GM06990 (cell line): ENCODE measurements around the gene DIP2B.
"Not testable (repeated sequence)": the region's sequence is repeated elsewhere in the genome, so short reads cannot be mapped to it uniquely, and the experiment has no call there.

Experiments used
- DNase-seq: peaks from one replicate; pipeline ENCODE4 v3.0.0-alpha.2; 2011; ENCODE audit not compliant: insufficient read length; ENCODE audit errors: extremely low read depth
- H3K27me3 ChIP-seq: replicated peaks from 2 replicates; pipeline ENCODE4 v1.6.0; 2011; ENCODE audit warnings: low read length; ENCODE audit not compliant: control insufficient read depth, insufficient read depth
- H3K36me3 ChIP-seq: 2 replicates; pipeline ENCODE4 v1.5.1; 2011; ENCODE audit warnings: low read length; ENCODE audit not compliant: control insufficient read depth, insufficient read depth
- H3K4me3 ChIP-seq: replicated peaks from 2 replicates; pipeline ENCODE4 v1.5.1; 2011; ENCODE audit warnings: low read depth, mild to moderate bottlenecking, control low read depth, low read length
- CTCF ChIP-seq: IDR thresholded peaks from 2 replicates; pipeline ENCODE4 v1.5.1; 2011; ENCODE audit warnings: low read length, control low read depth, mild to moderate bottlenecking, inconsistent platforms; ENCODE audit not compliant: insufficient read depth, poor library complexity, severe bottlenecking

DIP2B gene

GRCh38 chr12:50666023-50666422 lies 161.2 kb downstream of the DIP2B start:
- no peak for DNase-seq
- Histone ChIP-seq H3K4me3 (no peak overlapping the region), H3K36me3 (no peaks in the 10 kb centered on the region), H3K27me3 (no peaks in the 10 kb centered on the region)
- TF ChIP-seq CTCF = no peak

- no peaks in the 10 kb centered on the region for H3K27me3 ChIP-seq
- DNase-seq = no peak
- TF ChIP-seq CTCF = no peak
- H3K36me3 ChIP-seq = peaks cover 2% of the 10 kb centered on the region; the same call in 1 of the 2 replicates
- H3K4me3 ChIP-seq = no peak overlapping the region
Observed at GRCh38 chr12:50672158-50672557, 167.4 kb downstream of the DIP2B start.

GRCh38 chr12:50676756-50677155 lies 172.0 kb downstream of the DIP2B start:
- H3K36me3 ChIP-seq = peaks cover 4% of the 10 kb centered on the region
- DNase-seq = no peak
- H3K4me3 ChIP-seq = no peak overlapping the region
- no peaks in the 10 kb centered on the region for H3K27me3 ChIP-seq
- TF ChIP-seq CTCF = no peak

GRCh38 chr12:50677858-50678257 lies 173.1 kb downstream of the DIP2B start:
- H3K27me3 ChIP-seq = no peaks in the 10 kb centered on the region
- TF ChIP-seq CTCF = no peak
- no peak for DNase-seq
- no peak overlapping the region for H3K4me3 ChIP-seq
- peaks cover 4% of the 10 kb centered on the region for H3K36me3 ChIP-seq

GRCh38 chr12:50678650-50679365 lies 174.0 kb downstream of the DIP2B start:
- TF ChIP-seq CTCF = no peak
- DNase-seq = no peak
- H3K27me3 ChIP-seq = no peaks in the 10 kb centered on the region
- no peak overlapping the region for H3K4me3 ChIP-seq
- H3K36me3 ChIP-seq = peaks cover 4% of the 10 kb centered on the region

- DNase-seq = no peak
- H3K27me3 ChIP-seq = no peaks in the 10 kb centered on the region
- no peak overlapping the region for H3K4me3 ChIP-seq
- H3K36me3 ChIP-seq = peaks cover 4% of the 10 kb centered on the region
- TF ChIP-seq CTCF = no peak
Observed at GRCh38 chr12:50679612-50680011, 174.8 kb downstream of the DIP2B start.

- not testable (repeated sequence) for H3K36me3 ChIP-seq, DNase-seq, H3K4me3 ChIP-seq, H3K27me3 ChIP-seq
Observed at GRCh38 chr12:50681064-50681463, 176.3 kb downstream of the DIP2B start.
